GM23248 (cell line): Measurements from ENCODE around the gene MPND. TPM values are rescaled to one million over a fixed set of nuclear protein-coding genes. Genes with fewer than 3 reads are reported as not detected.

ENCODE experiments used
- DNase-seq: peaks from one replicate; pipeline ENCODE4 v3.0.0-alpha.2; 2015
- H2AFZ ChIP-seq: fragments of 200-600 bp; sonication (generic); 2 replicates; pipeline ENCODE4 v1.6.1; 2016; ENCODE audit warnings: antibody characterized with exemption
- H3F3A ChIP-seq: fragments of 200-600 bp; sonication (generic); 2 replicates; pipeline ENCODE4 v1.6.1; 2016; ENCODE audit warnings: mild to moderate bottlenecking, antibody characterized with exemption, mixed run types; ENCODE audit not compliant: insufficient read depth
- H3K27ac ChIP-seq: fragments of 200-600 bp; sonication (generic); 2 replicates; pipeline ENCODE4 v1.5.1; 2016; ENCODE audit warnings: mild to moderate bottlenecking
- H3K27me3 ChIP-seq: fragments of 200-600 bp; sonication (generic); replicated peaks from 2 replicates; pipeline ENCODE4 v1.6.1; 2016; ENCODE audit warnings: mild to moderate bottlenecking; ENCODE audit not compliant: insufficient read depth
- H3K36me3 ChIP-seq: fragments of 200-600 bp; sonication (generic); 2 replicates; pipeline ENCODE4 v1.6.1; 2016; ENCODE audit warnings: low read depth, mild to moderate bottlenecking
- H3K4me1 ChIP-seq: fragments of 200-600 bp; sonication (generic); 2 replicates; pipeline ENCODE4 v1.6.1; 2016; ENCODE audit warnings: mild to moderate bottlenecking; ENCODE audit not compliant: insufficient read depth
- H3K4me2 ChIP-seq: fragments of 200-600 bp; sonication (generic); one replicate; pipeline ENCODE4 v1.6.1; 2016; ENCODE audit warnings: mild to moderate bottlenecking; ENCODE audit not compliant: unreplicated experiment
- H3K4me3 ChIP-seq: fragments of 200-600 bp; sonication (generic); 2 replicates; pipeline ENCODE4 v1.5.1; 2016; ENCODE audit warnings: mild to moderate bottlenecking
- H3K79me2 ChIP-seq: fragments of 200-600 bp; sonication (generic); 2 replicates; pipeline ENCODE4 v1.6.1; 2016; ENCODE audit warnings: mild to moderate bottlenecking; ENCODE audit not compliant: insufficient read depth
- H3K9ac ChIP-seq: fragments of 200-600 bp; sonication (generic); 2 replicates; pipeline ENCODE4 v1.6.1; 2016; ENCODE audit warnings: mild to moderate bottlenecking
- H3K9me2 ChIP-seq: fragments of 200-600 bp; sonication (generic); 2 replicates; pipeline ENCODE4 v1.6.1; 2016; ENCODE audit warnings: mixed run types, mild to moderate bottlenecking, moderate library complexity; ENCODE audit not compliant: insufficient read depth
- H3K9me3 ChIP-seq: fragments of 200-600 bp; sonication (generic); one replicate; pipeline ENCODE4 v1.6.1; 2017; ENCODE audit warnings: low read depth
- H4K20me1 ChIP-seq: fragments of 200-600 bp; sonication (generic); 2 replicates; pipeline ENCODE4 v1.6.0; 2016; ENCODE audit not compliant: insufficient read depth
- EZH2 ChIP-seq: fragments of 200-600 bp; sonication (generic); IDR thresholded peaks from 2 replicates; pipeline ENCODE4 v1.6.1; 2018; ENCODE audit warnings: antibody characterized with exemption, mild to moderate bottlenecking; ENCODE audit not compliant: insufficient read depth, poor library complexity, severe bottlenecking
- EZH2phosphoT487 ChIP-seq: fragments of 200-600 bp; sonication (generic); IDR thresholded peaks from 2 replicates; pipeline ENCODE4 v1.6.1; 2018; ENCODE audit warnings: antibody characterized with exemption, moderate library complexity, mild to moderate bottlenecking, low read depth; ENCODE audit not compliant: insufficient read depth
- WGBS, 2 experiments: methylation state at CpG; one replicate each; pipeline ENCODE4 v1.1.6; 2015 to 2017; ENCODE audit warnings: low lambda C conversion rate in 2 of 2, low coverage in 1 of 2; ENCODE audit errors: missing lambda C conversion rate in 2 of 2; 5-methylcytosine and 5-hydroxymethylcytosine counted together
- in situ Hi-C: fragments of 300-500 bp; cut with MboI; formaldehyde crosslinking; loops from 2 replicates; pipeline ENCODE4 v1.15.0; 2020
- polyA plus RNA-seq: library from polyadenylated mRNA; unstranded; fragments of >200 nt; fragmentation: Nextera tagmentation; extraction: Ambion mirVana; gene quantifications from 2 replicates; pipeline ENCODE4 v1.2.1, GENCODE V29; 2016
- total RNA-seq: library from RNA; depleted of rRNA; stranded (reverse); fragments of >200 nt; shearing (Covaris generic); gene quantifications from 2 replicates; pipeline ENCODE4 v1.2.3, GENCODE V29; 2014

Gene MPND
- total and polyA plus RNA-seq, 2 experiments from 2014 or later = 3.0 to 8.4 TPM

DNA sequence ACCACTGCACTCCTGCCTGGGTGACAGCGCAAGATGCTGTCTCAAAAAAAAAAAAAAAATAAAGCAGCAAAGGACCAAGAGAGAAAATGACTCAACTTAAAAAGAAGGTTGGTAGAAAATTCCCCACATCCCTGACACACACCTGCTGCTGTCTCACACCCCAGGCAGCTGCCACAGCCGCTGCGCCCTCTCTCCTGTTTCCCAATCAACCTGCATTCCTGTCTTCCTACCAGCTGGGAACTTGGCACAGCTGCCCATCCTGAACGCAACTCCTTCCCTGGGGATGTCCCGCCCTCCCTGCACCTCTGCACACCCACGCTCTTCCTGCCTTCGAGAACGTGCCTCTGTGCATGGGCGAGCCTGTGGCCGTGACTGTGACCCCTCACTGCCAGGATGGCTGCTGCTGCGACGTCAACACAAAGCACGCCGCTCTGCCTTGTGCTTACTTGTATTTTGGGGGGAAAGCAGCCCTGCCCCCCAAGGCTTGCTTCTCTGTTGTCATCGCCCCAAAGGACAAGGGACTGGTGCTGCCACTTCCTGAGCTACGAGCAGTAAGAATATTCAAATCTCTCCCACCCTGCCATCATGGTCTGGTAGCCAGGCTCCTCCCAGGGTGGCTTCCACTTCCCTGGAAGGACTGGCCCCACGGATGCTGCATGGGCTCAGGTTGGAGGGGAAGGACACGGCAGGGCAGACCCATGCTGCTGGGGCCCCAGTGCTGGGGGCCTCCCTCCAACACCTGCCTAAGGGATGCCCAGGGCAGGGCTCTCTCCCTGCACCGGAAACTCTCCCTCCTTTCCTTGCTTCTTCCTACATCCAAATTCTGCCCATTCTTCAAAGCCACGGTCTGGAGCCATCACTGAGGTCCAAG, 36.3 kb downstream of the MPND start:
- Histone ChIP-seq H3K9me2 (no peaks in the 10 kb centered on the region), H3K79me2 (peaks cover 98% of the 10 kb centered on the region), H3K9ac (no peak overlapping the region), H3K36me3 (no peaks in the 10 kb centered on the region; the same call in 1 of the 2 replicates), H4K20me1 (no peaks in the 10 kb centered on the region; the same call in 1 of the 2 replicates), H3K4me1 (peaks cover 32% of the 10 kb centered on the region), H3F3A (peaks cover 26% of the 10 kb centered on the region), H3K4me2 (no peak overlapping the region), H3K4me3 (no peak overlapping the region), H2AFZ (no peak overlapping the region), H3K27me3 (no peaks in the 10 kb centered on the region), H3K27ac (no peak overlapping the region), H3K9me3 (no peaks in the 10 kb centered on the region)
- TF ChIP-seq EZH2 (no peak), EZH2phosphoT487 (no peak)
- peak; percentile 45 for DNase-seq
- in situ Hi-C loops = no loop called here
- 78 to 85% methylated on average over 19 to 20 of the region's 20 CpGs for WGBS, 2 experiments

DNA sequence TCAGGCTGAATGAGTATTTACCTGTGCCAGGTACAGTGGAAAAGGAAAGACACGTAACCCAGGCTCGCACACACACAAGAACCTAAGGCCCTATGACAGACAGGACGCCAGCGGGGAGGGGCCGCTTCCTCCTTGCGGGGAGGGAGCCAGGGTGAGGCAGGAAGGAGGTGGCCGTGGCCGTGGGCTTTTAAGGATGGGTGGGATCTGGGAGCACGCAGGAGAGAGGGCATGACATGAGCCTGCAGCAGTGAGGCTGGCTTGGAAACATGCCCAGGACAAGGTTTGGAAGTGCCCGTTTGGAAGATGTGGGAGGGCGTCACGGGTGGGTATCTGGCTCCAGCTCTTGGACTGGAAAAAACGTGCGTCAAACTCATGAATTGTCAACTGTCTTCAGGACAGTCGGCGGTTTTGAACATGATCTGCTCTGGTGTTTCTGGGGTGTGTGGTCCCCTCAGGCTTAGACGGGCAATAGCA, 36.9 kb downstream of the MPND start:
- in situ Hi-C loops = no loop called here
- peak; percentile 47 for DNase-seq

DNA sequence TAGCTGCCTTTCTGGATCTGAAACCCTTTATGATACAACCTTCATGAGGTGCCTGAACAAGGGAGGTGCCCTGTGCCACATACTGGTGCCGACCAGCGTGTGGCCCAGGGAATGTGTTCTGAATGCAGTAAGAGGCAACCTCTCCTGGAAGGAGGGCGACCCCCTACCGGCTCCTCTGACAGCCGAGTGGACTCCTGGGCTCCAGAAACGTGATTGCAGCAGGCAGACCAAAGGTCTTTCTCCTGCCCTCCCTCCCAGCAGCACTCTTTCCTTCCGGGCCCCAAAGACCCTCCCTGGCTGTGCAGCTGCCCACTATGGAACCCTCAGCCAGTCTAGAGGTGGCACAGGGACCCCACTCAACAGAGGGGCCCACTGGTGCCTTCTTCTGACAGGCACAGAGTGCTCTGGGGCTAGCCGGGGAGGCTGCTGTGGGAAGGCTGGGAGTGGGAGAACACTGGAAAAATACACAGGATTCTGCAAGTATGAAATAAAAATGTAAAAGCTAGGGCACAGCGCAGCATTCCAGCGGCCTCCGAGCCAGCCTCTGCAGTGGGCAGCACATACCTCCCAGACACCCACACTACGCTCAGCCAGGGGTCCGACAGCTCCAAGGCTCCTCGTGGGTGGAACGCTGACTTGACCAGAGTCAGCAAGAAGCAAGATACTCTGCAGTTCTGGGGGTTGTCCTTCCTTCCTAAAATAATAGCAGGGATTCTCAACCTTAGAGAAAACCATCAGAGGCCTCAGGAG, 42.1 kb downstream of the MPND start:
- H3K4me2 ChIP-seq = no peak overlapping the region
- no peaks in the 10 kb centered on the region for H3K9me3 ChIP-seq
- 0 out of 2 replicates have a peak overlapping the region, but pooled peaks have one; percentile 5 for H3K27ac ChIP-seq
- 85 to 87% methylated on average over 15 of the region's 15 CpGs for WGBS, 2 experiments
- peak overlapping the region; percentile 32; the same call in 1 of the 2 replicates for H3K9ac ChIP-seq
- H3K4me3 ChIP-seq = no peak overlapping the region
- H3K27me3 ChIP-seq = no peaks in the 10 kb centered on the region
- H3K4me1 ChIP-seq = peaks cover 32% of the 10 kb centered on the region
- H3K9me2 ChIP-seq = no peaks in the 10 kb centered on the region
- H2AFZ ChIP-seq = no peak overlapping the region
- no peaks in the 10 kb centered on the region; the same call in 1 of the 2 replicates for H3K36me3 ChIP-seq
- in situ Hi-C loops = no loop called here
- no peak for TF ChIP-seq EZH2phosphoT487
- no peak for TF ChIP-seq EZH2
- DNase-seq = no peak
- peaks cover 100% of the 10 kb centered on the region for H3K79me2 ChIP-seq
- peaks cover 15% of the 10 kb centered on the region for H3F3A ChIP-seq
- H4K20me1 ChIP-seq = peaks cover 9% of the 10 kb centered on the region; the same call in 1 of the 2 replicates

More for the DNA sequence above, 36.9 kb downstream of the MPND start:
- Histone ChIP-seq H3K9me2 (no peaks in the 10 kb centered on the region), H3K9me3 (no peaks in the 10 kb centered on the region), H4K20me1 (no peaks in the 10 kb centered on the region; the same call in 1 of the 2 replicates), H3K4me3 (no peak overlapping the region), H3K36me3 (no peaks in the 10 kb centered on the region; the same call in 1 of the 2 replicates), H2AFZ (no peak overlapping the region), H3K27ac (peak overlapping the region; percentile 30; the same call in 1 of the 2 replicates), H3K4me2 (no peak overlapping the region), H3K9ac (no peak overlapping the region), H3K79me2 (peaks cover 100% of the 10 kb centered on the region), H3F3A (peaks cover 21% of the 10 kb centered on the region), H3K4me1 (peaks cover 26% of the 10 kb centered on the region), H3K27me3 (no peaks in the 10 kb centered on the region)
- TF ChIP-seq EZH2phosphoT487 (no peak), EZH2 (no peak)
- 34 to 45% methylated on average over 15 to 17 of the region's 17 CpGs for WGBS, 2 experiments
